SU-DHL-6 (cell line): ENCODE measurements around the gene TOP2B.

Source experiments
- H2AFZ ChIP-seq: fragments of 200-600 bp; sonication (generic); 2 replicates; pipeline ENCODE4 v1.6.1; 2014; ENCODE audit warnings: low read depth, mild to moderate bottlenecking, moderate library complexity, mixed read lengths, antibody characterized with exemption, low read length; ENCODE audit not compliant: severe bottlenecking
- H3F3A ChIP-seq: fragments of 200-600 bp; shearing (Covaris generic); 2 replicates; pipeline ENCODE4 v1.6.0; 2016; ENCODE audit warnings: antibody characterized with exemption, mild to moderate bottlenecking; ENCODE audit not compliant: insufficient read depth
- H3K27ac ChIP-seq: fragments of 200-600 bp; sonication (generic); 2 replicates; pipeline ENCODE4 v1.5.1; 2016; ENCODE audit warnings: low read depth, mild to moderate bottlenecking, low read length, moderate library complexity, mixed read lengths
- H3K27me3 ChIP-seq: fragments of 200-600 bp; sonication (generic), shearing (Covaris generic); 2 replicates; pipeline ENCODE4 v1.6.0; 2014; ENCODE audit warnings: mild to moderate bottlenecking, low read length
- H3K36me3 ChIP-seq: fragments of 200-600 bp; sonication (generic); 2 replicates; pipeline ENCODE4 v1.6.1; 2014; ENCODE audit warnings: mild to moderate bottlenecking, low read length, mixed read lengths
- H3K4me2 ChIP-seq: fragments of 300-600, 200-600 bp; shearing (Covaris generic), sonication (generic); 2 replicates; pipeline ENCODE4 v1.6.0; 2014; ENCODE audit warnings: low read length, low read depth, mild to moderate bottlenecking; ENCODE audit not compliant: poor library complexity, severe bottlenecking
- H3K4me3 ChIP-seq: fragments of 200-600 bp; sonication (generic); 2 replicates; pipeline ENCODE4 v1.5.1; 2014; ENCODE audit warnings: antibody characterized with exemption, low read length, mild to moderate bottlenecking, mixed read lengths; ENCODE audit not compliant: insufficient read depth, poor library complexity, severe bottlenecking
- H3K79me2 ChIP-seq: fragments of 200-600 bp; sonication (generic); 2 replicates; pipeline ENCODE4 v1.6.1; 2014; ENCODE audit warnings: mild to moderate bottlenecking, low read length, moderate library complexity; ENCODE audit not compliant: insufficient read depth
- H3K9ac ChIP-seq: fragments of 200-600 bp; sonication (generic); 2 replicates; pipeline ENCODE4 v1.7.0; 2014; ENCODE audit warnings: mild to moderate bottlenecking, low read length
- H3K9me2 ChIP-seq: fragments of 200-600 bp; sonication (generic); replicated peaks from 2 replicates; pipeline ENCODE4 v1.6.1; 2014; ENCODE audit warnings: low read length; ENCODE audit not compliant: insufficient read depth
- H3K9me3 ChIP-seq: fragments of 200-600 bp; sonication (generic); 2 replicates; pipeline ENCODE4 v1.6.1; 2014; ENCODE audit warnings: low read length, mixed read lengths; ENCODE audit not compliant: insufficient read depth
- H4K20me1 ChIP-seq: fragments of 200-600 bp; sonication (generic); 2 replicates; pipeline ENCODE4 v1.6.1; 2014; ENCODE audit warnings: low read depth, mild to moderate bottlenecking, antibody characterized with exemption, low read length, moderate library complexity, mixed read lengths
- EZH2phosphoT487 ChIP-seq: fragments of 200-600 bp; sonication (generic), shearing (Covaris generic); conservative IDR thresholded peaks from 2 replicates; pipeline ENCODE4 v1.6.1; 2018; ENCODE audit warnings: mild to moderate bottlenecking, antibody characterized with exemption, low read length, moderate library complexity, mixed read lengths
- TF ChIP-seq, protein P1 (sequence below): fragments of 200-600 bp; sonication (generic); IDR thresholded peaks from one replicate; pipeline ENCODE4 v1.5.1; 2017; ENCODE audit warnings: antibody characterized with exemption, mild to moderate bottlenecking, low read length, moderate library complexity; ENCODE audit not compliant: insufficient read depth, poor library complexity, severe bottlenecking

Gene TOP2B

DNA sequence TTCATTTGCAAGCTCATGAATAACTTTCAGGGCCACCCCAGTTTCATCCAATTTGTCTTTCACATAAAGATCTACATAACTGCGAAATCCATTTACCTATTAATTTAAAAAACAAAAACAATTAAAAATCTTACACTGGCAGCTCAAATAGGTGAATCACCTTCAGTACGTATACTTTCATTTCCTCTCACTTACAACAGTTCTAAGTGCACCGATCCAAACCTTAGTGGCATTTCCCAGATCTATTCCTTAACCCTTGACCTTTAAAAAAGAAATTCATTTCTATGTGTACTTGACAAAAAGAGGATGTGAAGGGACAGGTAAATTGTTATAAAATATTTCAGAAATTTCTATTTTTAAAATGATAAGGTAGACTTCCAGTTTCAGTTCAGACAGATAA is 30.8 kb downstream of the TOP2B start:
- no peaks in the 10 kb centered on the region for H3K79me2 ChIP-seq

DNA sequence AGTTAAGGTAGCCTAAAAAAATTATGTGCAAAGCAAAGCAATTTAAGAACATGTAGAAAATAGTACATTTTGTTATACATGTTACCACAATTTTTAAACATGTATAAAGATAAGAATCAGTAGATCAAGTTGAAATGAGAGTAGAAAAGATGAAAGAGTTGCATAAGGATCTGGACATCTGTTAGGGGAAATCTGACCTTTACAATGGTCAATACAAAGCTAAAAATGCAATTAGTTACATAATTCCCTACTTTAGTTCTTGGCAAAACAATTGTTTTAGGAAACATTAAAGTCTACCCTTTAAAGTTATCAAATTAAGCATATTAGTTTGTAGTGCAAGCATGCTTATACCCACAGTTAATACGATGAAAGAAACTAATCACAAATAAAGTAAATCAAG is 32.7 kb downstream of the TOP2B start:
- no peak overlapping the region for H3K4me2 ChIP-seq
- H3K9me3 ChIP-seq, result no peaks in the 10 kb centered on the region
- no peaks in the 10 kb centered on the region for H3K79me2 ChIP-seq
- TF ChIP-seq, protein P1, sequence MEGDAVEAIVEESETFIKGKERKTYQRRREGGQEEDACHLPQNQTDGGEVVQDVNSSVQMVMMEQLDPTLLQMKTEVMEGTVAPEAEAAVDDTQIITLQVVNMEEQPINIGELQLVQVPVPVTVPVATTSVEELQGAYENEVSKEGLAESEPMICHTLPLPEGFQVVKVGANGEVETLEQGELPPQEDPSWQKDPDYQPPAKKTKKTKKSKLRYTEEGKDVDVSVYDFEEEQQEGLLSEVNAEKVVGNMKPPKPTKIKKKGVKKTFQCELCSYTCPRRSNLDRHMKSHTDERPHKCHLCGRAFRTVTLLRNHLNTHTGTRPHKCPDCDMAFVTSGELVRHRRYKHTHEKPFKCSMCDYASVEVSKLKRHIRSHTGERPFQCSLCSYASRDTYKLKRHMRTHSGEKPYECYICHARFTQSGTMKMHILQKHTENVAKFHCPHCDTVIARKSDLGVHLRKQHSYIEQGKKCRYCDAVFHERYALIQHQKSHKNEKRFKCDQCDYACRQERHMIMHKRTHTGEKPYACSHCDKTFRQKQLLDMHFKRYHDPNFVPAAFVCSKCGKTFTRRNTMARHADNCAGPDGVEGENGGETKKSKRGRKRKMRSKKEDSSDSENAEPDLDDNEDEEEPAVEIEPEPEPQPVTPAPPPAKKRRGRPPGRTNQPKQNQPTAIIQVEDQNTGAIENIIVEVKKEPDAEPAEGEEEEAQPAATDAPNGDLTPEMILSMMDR, result no peak
- no peak for TF ChIP-seq EZH2phosphoT487
- H3F3A ChIP-seq, result 0 out of 2 replicates have a peak, but pooled peaks cover 10% of the 10 kb centered on the region
- peaks cover 56% of the 10 kb centered on the region for H3K36me3 ChIP-seq
- no peaks in the 10 kb centered on the region for H3K9me2 ChIP-seq
- H4K20me1 ChIP-seq, result no peaks in the 10 kb centered on the region
- no peak overlapping the region for H3K9ac ChIP-seq
- no peaks in the 10 kb centered on the region for H3K27me3 ChIP-seq
- no peak overlapping the region for H3K4me3 ChIP-seq
- H3K27ac ChIP-seq, result no peak overlapping the region
- no peak overlapping the region for H2AFZ ChIP-seq

More for the DNA sequence above, 30.8 kb downstream of the TOP2B start:
- Histone ChIP-seq H3K9ac (no peak overlapping the region), H3K4me3 (no peak overlapping the region), H2AFZ (no peak overlapping the region), H3K9me2 (no peaks in the 10 kb centered on the region), H3F3A (0 out of 2 replicates have a peak, but pooled peaks cover 10% of the 10 kb centered on the region), H3K4me2 (no peak overlapping the region), H3K9me3 (no peaks in the 10 kb centered on the region), H3K36me3 (peaks cover 62% of the 10 kb centered on the region), H4K20me1 (no peaks in the 10 kb centered on the region), H3K27ac (no peak overlapping the region), H3K27me3 (no peaks in the 10 kb centered on the region)
- TF ChIP-seq, protein P1, result no peak
- no peak for TF ChIP-seq EZH2phosphoT487

DNA sequence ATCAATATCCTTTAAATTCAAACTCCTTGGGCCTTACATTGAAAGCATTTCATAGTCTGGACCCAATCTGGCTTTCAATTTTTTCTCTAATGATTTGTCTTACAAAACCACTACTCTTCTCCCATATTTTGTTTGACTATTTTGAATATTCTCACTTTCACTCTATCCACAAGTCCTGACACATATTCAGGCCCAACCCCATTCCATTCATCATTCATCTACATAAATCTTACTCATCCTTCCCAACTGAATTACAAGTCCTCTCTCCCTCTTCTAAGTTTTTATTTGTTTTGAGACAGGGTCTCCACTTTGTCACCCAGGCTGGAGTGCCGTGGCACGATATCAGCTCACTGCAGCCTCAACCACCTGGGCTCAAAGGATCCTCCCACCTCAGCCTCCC is 43.6 kb downstream of the TOP2B start:
- Histone ChIP-seq H3K4me2 (no peak overlapping the region), H3K27ac (no peak overlapping the region), H2AFZ (no peak overlapping the region), H3K27me3 (no peaks in the 10 kb centered on the region), H3F3A (no peaks in the 10 kb centered on the region; the same call in 1 of the 2 replicates), H3K36me3 (peaks cover 60% of the 10 kb centered on the region), H3K9me3 (no peaks in the 10 kb centered on the region), H4K20me1 (no peaks in the 10 kb centered on the region), H3K9me2 (no peaks in the 10 kb centered on the region), H3K79me2 (no peaks in the 10 kb centered on the region), H3K4me3 (no peak overlapping the region), H3K9ac (no peak overlapping the region)
- TF ChIP-seq, protein P1, result no peak
- TF ChIP-seq EZH2phosphoT487, result no peak
